ENCODE measurements around the gene VPS45. TPM values are rescaled to one million over a fixed set of nuclear protein-coding genes. Genes with fewer than 3 reads are reported as not detected.
"Not testable (repeated sequence)": the region's sequence is repeated elsewhere in the genome, so short reads cannot be mapped to it uniquely, and the experiment has no call there.

VPS45 gene
- total RNA-seq, 1 experiment from 2014 or later: 30.3 TPM

- Histone ChIP-seq H3K36me3 (ENCODE audit: low read depth) (no peaks in the 10 kb centered on the region), H3K4me1 (replicated peaks; ENCODE audit: insufficient read depth) (peaks cover 12% of the 10 kb centered on the region; the same call in 1 of the 2 replicates), H3K4me2 (no peak overlapping the region), H3K9me2 (ENCODE audit: insufficient read depth) (no peaks in the 10 kb centered on the region), H3K27me3 (ENCODE audit: insufficient read depth, low read depth) (no peaks in the 10 kb centered on the region), H3F3A (ENCODE audit: insufficient read depth, low read depth) (peaks cover 10% of the 10 kb centered on the region), H4K20me1 (ENCODE audit: insufficient read depth) (no peaks in the 10 kb centered on the region), H3K4me3 (no peak overlapping the region), H3K27ac (no peak overlapping the region), H2AFZ (no peak overlapping the region), H3K9me3 (ENCODE audit: insufficient read depth, low read depth) (no peaks in the 10 kb centered on the region), H3K79me2 (ENCODE audit: low read depth) (no peaks in the 10 kb centered on the region)
- CTCF ChIA-PET: interaction anchor here (0.6 kb wide), 1 partner anchor 171 kb away, joined by 6 read pairs; no protein-coding TSS in a partner anchor
- no TSS peak for BruUV-seq (replicated peaks)
- intact Hi-C loops (cut with micrococcal nuclease; ENCODE audit: unreplicated experiment): no loop called here
- POLR2A ChIA-PET (ENCODE audit: unreplicated experiment): no interaction called here
- TF ChIP-seq EZH2 (IDR thresholded peaks at IDR 0.05; ENCODE audit: low read depth) (no peak), CTCF (conservative IDR thresholded peaks at IDR 0.05) (no peak)
- DNase-seq: no peak
Observed at GRCh38 chr1:150182247-150182646, 114.7 kb downstream of the VPS45 start.

DNA sequence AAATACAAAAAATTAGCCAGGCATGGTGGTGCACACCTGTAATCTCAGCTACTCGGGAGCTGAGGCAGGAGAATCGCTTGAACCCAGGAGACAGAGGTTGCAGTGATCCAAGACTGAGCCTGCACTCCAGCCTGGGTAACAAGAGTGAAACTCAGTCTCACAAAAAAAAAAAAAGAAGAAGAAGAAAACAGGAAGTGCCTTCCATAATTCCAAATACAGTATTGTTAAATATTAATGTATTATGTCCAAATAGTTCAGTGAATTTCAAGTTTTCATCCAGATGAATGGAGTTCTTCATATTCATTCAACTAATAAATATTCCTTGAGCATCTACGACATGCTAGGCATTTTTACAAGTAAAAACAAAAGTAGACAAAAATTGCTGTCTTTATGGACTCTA is 115.5 kb downstream of the VPS45 start:
- POLR2A ChIA-PET (ENCODE audit: unreplicated experiment): no interaction called here
- CTCF ChIA-PET: no interaction called here
- Histone ChIP-seq H3K4me3 (no peak overlapping the region), H3K27ac (no peak overlapping the region), H3K36me3 (ENCODE audit: low read depth) (no peaks in the 10 kb centered on the region), H3K4me1 (replicated peaks; ENCODE audit: insufficient read depth) (peaks cover 12% of the 10 kb centered on the region; the same call in 1 of the 2 replicates), H3K9me3 (ENCODE audit: insufficient read depth, low read depth) (no peaks in the 10 kb centered on the region), H4K20me1 (ENCODE audit: insufficient read depth) (no peaks in the 10 kb centered on the region), H3K27me3 (ENCODE audit: insufficient read depth, low read depth) (no peaks in the 10 kb centered on the region), H3K4me2 (no peak overlapping the region), H3K9me2 (ENCODE audit: insufficient read depth) (no peaks in the 10 kb centered on the region), H2AFZ (no peak overlapping the region), H3K79me2 (ENCODE audit: low read depth) (no peaks in the 10 kb centered on the region), H3F3A (ENCODE audit: insufficient read depth, low read depth) (peaks cover 10% of the 10 kb centered on the region)
- no peak for DNase-seq
- TF ChIP-seq EZH2 (IDR thresholded peaks at IDR 0.05; ENCODE audit: low read depth) (no peak), CTCF (conservative IDR thresholded peaks at IDR 0.05) (no peak)
- BruUV-seq (replicated peaks): no TSS peak
- intact Hi-C loops (cut with micrococcal nuclease; ENCODE audit: unreplicated experiment): no loop called here

- peak overlapping the region; percentile 69; the same call in 1 of the 2 replicates for H3K4me2 ChIP-seq
- no peaks in the 10 kb centered on the region for H3K9me2 ChIP-seq (ENCODE audit: insufficient read depth)
- no peaks in the 10 kb centered on the region for H3K79me2 ChIP-seq (ENCODE audit: low read depth)
- CTCF ChIA-PET: no interaction called here
- H2AFZ ChIP-seq: no peak overlapping the region
- no peak for TF ChIP-seq EZH2 (IDR thresholded peaks at IDR 0.05; ENCODE audit: low read depth)
- TF ChIP-seq CTCF (conservative IDR thresholded peaks at IDR 0.05): no peak
- no peaks in the 10 kb centered on the region for H3K36me3 ChIP-seq (ENCODE audit: low read depth)
- POLR2A ChIA-PET (ENCODE audit: unreplicated experiment): interaction anchor here (0.8 kb wide), 1 partner anchor 298 kb away, joined by 5 read pairs; a partner anchor contains a TSS
- peaks cover 10% of the 10 kb centered on the region for H3F3A ChIP-seq (ENCODE audit: insufficient read depth, low read depth)
- no TSS peak for BruUV-seq (replicated peaks)
- H3K4me3 ChIP-seq: no peak overlapping the region
- no peaks in the 10 kb centered on the region for H3K27me3 ChIP-seq (ENCODE audit: insufficient read depth, low read depth)
- DNase-seq: no peak
- H4K20me1 ChIP-seq (ENCODE audit: insufficient read depth): no peaks in the 10 kb centered on the region
- peak overlapping the region; percentile 77 for H3K27ac ChIP-seq
- intact Hi-C loops (cut with micrococcal nuclease; ENCODE audit: unreplicated experiment): no loop called here
- H3K9me3 ChIP-seq (ENCODE audit: insufficient read depth, low read depth): no peaks in the 10 kb centered on the region
- H3K4me1 ChIP-seq (replicated peaks; ENCODE audit: insufficient read depth): peaks cover 12% of the 10 kb centered on the region; the same call in 1 of the 2 replicates
Observed at GRCh38 chr1:150185481-150185880, 117.9 kb downstream of the VPS45 start.

- Histone ChIP-seq H3K4me1 (replicated peaks; ENCODE audit: insufficient read depth) (peaks cover 12% of the 10 kb centered on the region; the same call in 1 of the 2 replicates), H3K4me3 (peak overlapping the region; percentile 37; the same call in 1 of the 2 replicates), H2AFZ (peak overlapping the region; percentile 67), H3F3A (ENCODE audit: insufficient read depth, low read depth) (peaks cover 10% of the 10 kb centered on the region), H3K27ac (peak overlapping the region; percentile 77), H3K4me2 (peak overlapping the region; percentile 69)
- DNase-seq: peak in 1 of 2 experiments; percentile 72
- ChIA-PET CTCF (interaction anchor here (0.6 to 1.5 kb wide), 4 partner anchors 17 to 343 kb away, joined by 3 to 6 read pairs (median 6); no protein-coding TSS in a partner anchor), POLR2A (ENCODE audit: unreplicated experiment) (interaction anchor here (0.6 to 0.8 kb wide), 4 partner anchors 128 to 300 kb away, joined by 3 to 7 read pairs (median 6); a partner anchor contains a TSS)
- H4K20me1 ChIP-seq (ENCODE audit: insufficient read depth); BruUV-seq (replicated peaks); H3K27me3 ChIP-seq (ENCODE audit: insufficient read depth, low read depth); H3K79me2 ChIP-seq (ENCODE audit: low read depth); H3K36me3 ChIP-seq (ENCODE audit: low read depth); H3K9me3 ChIP-seq (ENCODE audit: insufficient read depth, low read depth); H3K9me2 ChIP-seq (ENCODE audit: insufficient read depth); intact Hi-C loops (cut with micrococcal nuclease; ENCODE audit: unreplicated experiment): not testable (repeated sequence)
Observed at GRCh38 chr1:150186438-150186788, 118.8 kb downstream of the VPS45 start.

Data from PC-9 (cell line).